ENCODE measurements around the gene GRIK2. TPM values are rescaled to one million over a fixed set of nuclear protein-coding genes. Genes with fewer than 3 reads are reported as not detected.

GRIK2 gene
- total RNA-seq, 1 donor from 2014 or later: not detected

- intact Hi-C loops (cut with micrococcal nuclease): loop anchor here (5.0 kb wide), 3 partner anchors 937 to 1787 kb away; partner anchors contain the start of gene SIM1
Observed at GRCh38 chr6:101399616-101400162, 6.2 kb downstream of the GRIK2 start.

GRCh38 chr6:101400326-101401135 is 7.0 kb downstream of the GRIK2 start:
- intact Hi-C loops (cut with micrococcal nuclease): loop anchor here (5.0 kb wide), 2 partner anchors 938 to 1788 kb away; partner anchors contain the start of gene SIM1

GRCh38 chr6:101401171-101401570 is 7.7 kb downstream of the GRIK2 start:
- intact Hi-C loops (cut with micrococcal nuclease): loop anchor here (5.0 kb wide), 2 partner anchors 939 to 1789 kb away; partner anchors contain the start of gene SIM1

DNA sequence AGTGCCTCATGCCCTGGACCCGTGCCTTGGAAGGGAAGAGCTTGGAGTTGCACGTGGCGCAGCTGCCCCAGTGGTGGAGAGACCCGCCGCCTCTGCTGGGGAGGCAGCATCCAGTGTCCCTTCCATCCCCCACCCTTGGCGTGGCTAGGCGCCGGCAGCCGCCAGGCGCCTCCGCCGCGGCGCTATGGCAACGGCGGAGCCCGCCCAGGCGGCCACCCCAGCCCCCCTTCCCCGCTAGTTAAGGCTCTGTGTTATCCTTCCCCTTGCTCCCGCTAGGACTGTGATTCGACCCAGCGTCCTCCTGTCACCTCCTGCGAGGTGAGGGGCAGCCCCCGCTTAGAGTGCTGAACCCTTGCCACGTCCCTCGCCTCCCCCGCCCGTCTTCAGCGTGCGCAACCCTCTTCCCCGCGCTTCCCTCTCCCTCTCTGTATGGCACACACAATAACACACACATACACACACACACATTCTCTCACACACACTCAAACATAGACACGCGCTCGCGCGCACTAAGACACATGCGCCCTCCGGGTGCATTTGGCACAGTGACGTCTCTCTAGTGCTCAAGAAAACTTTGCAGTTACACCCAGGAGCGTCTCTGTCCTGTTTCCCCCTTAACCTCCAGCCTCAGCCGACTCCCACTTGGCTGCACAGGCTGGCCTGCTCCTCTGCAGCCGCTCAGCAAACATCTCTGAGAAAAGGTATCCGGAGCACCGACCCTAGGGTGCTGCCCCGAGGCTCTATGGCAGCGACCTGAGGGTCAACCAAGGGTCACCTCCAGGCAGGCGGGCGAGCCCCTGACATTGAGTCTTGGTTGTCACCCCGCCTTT is 8.5 kb downstream of the GRIK2 start:
- intact Hi-C loops (cut with micrococcal nuclease): loop anchor here (5.0 kb wide), 2 partner anchors 940 to 1790 kb away; partner anchors contain the start of gene SIM1

- intact Hi-C loops (cut with micrococcal nuclease): loop anchor here (5.0 kb wide), 2 partner anchors 940 to 1790 kb away; partner anchors contain the start of gene SIM1
Observed at GRCh38 chr6:101402622-101403031, 9.1 kb downstream of the GRIK2 start.

GRCh38 chr6:101403216-101403945 is 9.9 kb downstream of the GRIK2 start:
- intact Hi-C loops (cut with micrococcal nuclease): loop anchor here (5.0 kb wide), 2 partner anchors 941 to 1791 kb away; partner anchors contain the start of gene SIM1

DNA sequence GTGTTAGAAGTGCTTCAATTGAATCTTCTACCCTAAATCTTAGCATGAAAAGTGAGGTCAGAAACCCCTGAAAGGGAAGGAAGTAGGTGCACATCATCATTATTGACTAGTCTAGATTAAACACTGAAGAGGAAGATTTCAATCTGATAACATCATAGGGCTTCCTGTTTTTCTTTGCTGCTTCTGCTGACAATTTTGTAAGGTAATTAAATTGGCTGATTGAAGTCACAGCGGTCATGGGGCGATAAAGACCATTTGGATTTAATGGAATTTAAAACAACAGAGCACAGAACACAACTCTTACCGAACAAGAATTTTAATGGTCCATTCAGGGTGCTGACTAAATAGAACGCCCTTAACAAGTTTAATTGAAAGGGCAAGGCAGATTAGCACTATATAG is 11.3 kb downstream of the GRIK2 start:
- intact Hi-C loops (cut with micrococcal nuclease): loop anchor here (5.0 kb wide), 2 partner anchors 942 to 1792 kb away; partner anchors contain the start of gene SIM1

GRCh38 chr6:101413773-101414172 is 20.3 kb downstream of the GRIK2 start:
- intact Hi-C loops (cut with micrococcal nuclease): no loop called here

DNA sequence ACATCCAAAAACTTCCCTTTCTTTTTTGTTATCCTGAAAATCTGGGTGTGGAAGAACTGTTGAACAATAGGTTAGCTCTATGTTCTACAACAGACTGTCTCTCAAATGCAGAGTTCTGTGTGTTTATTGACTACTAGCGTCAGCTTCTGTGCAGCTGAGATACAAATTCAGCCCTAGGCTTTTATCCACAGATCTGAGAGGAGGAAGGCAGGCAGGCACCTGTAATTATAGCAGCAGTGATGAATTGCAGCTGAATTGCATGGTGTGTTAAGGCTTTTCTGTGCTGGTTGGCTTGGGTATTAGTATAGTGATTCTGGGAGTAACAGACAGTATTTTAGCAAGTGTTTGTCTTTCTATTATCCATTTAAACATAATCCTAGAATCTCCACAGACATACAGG is 24.4 kb downstream of the GRIK2 start:
- intact Hi-C loops (cut with micrococcal nuclease): no loop called here

GRCh38 chr6:101422251-101422650 is 28.7 kb downstream of the GRIK2 start:
- intact Hi-C loops (cut with micrococcal nuclease): no loop called here

GRCh38 chr6:101422811-101423210 is 29.3 kb downstream of the GRIK2 start:
- intact Hi-C loops (cut with micrococcal nuclease): no loop called here

GRCh38 chr6:101429270-101429669 is 35.8 kb downstream of the GRIK2 start:
- intact Hi-C loops (cut with micrococcal nuclease): no loop called here

DNA sequence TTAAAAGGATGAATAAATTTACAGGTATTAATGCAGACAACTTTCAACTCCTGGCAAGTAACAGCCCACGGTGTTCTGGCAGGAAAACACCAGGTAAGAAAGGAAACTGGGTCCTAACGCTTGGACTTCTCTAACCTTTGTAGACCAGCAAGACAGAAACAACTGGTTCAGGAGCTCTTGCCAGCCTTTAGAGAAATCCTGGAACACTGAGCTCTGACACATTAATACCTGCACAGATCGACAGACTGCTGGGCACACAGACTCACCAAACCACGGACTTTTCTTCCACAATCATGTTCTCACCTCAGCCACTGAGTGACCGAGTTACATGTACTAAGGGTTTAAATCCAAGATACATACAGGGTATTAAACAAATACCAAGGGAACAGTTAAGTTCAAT is 36.3 kb downstream of the GRIK2 start:
- intact Hi-C loops (cut with micrococcal nuclease): no loop called here

GRCh38 chr6:101433141-101433540 is 39.6 kb downstream of the GRIK2 start:
- intact Hi-C loops (cut with micrococcal nuclease): no loop called here

GRCh38 chr6:101434601-101435000 is 41.1 kb downstream of the GRIK2 start:
- intact Hi-C loops (cut with micrococcal nuclease): no loop called here

DNA sequence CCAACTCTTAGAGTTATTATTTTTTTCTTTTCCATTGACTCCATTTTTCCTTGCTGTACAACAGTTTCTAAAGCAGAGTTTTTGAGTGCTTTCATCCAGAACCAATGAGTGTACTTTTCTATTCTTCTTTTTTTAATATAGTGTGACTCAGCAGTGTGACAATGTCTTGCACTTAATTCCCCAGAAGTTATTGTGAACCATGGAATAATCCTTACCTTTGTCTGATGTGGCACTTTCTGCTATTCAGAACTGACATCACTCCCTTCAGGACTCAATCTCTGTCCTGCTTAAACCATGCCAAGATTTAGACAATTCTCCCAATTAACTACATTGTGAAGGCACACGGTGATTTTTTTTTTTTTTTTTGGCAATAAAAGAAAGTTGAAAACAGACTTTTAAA is 41.5 kb downstream of the GRIK2 start:
- intact Hi-C loops (cut with micrococcal nuclease): no loop called here

- intact Hi-C loops (cut with micrococcal nuclease): no loop called here
Observed at GRCh38 chr6:101439790-101440189, 46.3 kb downstream of the GRIK2 start.

DNA sequence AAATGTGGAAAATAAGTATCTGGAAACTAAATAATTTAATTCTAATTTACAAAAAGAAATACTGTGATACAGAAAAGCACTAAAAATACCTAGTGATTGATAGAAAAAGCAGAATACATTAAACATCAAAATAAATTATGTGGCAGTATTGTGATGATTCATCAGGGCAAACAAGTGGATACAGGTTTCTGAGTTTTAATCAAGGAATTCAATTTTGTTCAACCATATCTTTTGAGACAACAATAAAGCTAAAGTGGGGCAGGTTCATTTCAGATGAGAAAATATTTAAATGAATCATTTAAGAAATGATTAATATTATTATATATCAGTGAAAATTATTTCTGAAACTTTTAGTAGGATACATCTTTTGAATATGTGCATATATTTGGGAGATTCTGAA is 49.8 kb downstream of the GRIK2 start:
- intact Hi-C loops (cut with micrococcal nuclease): no loop called here

GRCh38 chr6:101444717-101445116 is 51.2 kb downstream of the GRIK2 start:
- intact Hi-C loops (cut with micrococcal nuclease): no loop called here

DNA sequence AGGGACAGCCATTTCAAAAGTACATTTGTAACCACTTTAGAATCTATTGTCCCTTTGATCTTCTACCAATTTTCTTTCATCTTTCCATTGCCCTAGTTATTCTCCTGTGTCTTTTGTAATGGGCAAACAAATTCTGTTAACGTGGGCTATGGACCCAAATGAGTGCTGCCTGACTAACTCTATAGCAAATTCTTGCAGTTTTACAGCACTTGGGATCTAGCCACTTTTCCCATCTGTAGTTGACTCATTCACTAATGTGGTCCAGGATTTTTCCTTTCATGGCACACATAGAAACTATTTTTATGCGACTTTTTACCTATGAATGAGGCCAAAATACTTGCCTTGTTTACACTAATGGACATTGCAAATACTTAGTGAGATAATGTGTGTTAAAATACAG is 52.0 kb downstream of the GRIK2 start:
- intact Hi-C loops (cut with micrococcal nuclease): no loop called here

- intact Hi-C loops (cut with micrococcal nuclease): no loop called here
Observed at GRCh38 chr6:101450901-101451300, 57.4 kb downstream of the GRIK2 start.
